H9 (cell line): ENCODE results near the gene EEF2K. TPM values are rescaled to one million over a fixed set of nuclear protein-coding genes. Genes with fewer than 3 reads are reported as not detected.
A peak's percentile ranks its signal among the peaks of the same experiment; 100 is the strongest.

ENCODE experiments used
- DNase-seq: peaks from one replicate; pipeline ENCODE4 v3.0.0-alpha.2; 2017
- H2AFZ ChIP-seq: one replicate; pipeline ENCODE4 v1.6.1; 2013; ENCODE audit warnings: mild to moderate bottlenecking, low read length, control low read depth, moderate library complexity
- H2AK5ac ChIP-seq: 2 replicates; pipeline ENCODE4 v1.6.1; 2013; ENCODE audit warnings: low read length, control low read depth, mixed read lengths; ENCODE audit not compliant: insufficient read length
- H2BK120ac ChIP-seq: one replicate; pipeline ENCODE4 v1.6.1; 2013; ENCODE audit warnings: low read depth, mild to moderate bottlenecking, low read length, control low read depth, inconsistent platforms; ENCODE audit not compliant: poor library complexity, severe bottlenecking
- H2BK12ac ChIP-seq: 2 replicates; pipeline ENCODE4 v1.6.1; 2013; ENCODE audit warnings: low read length, control low read depth, mixed read lengths, low read depth; ENCODE audit not compliant: insufficient read length
- H2BK15ac ChIP-seq: 2 replicates; pipeline ENCODE4 v1.6.1; 2013; ENCODE audit warnings: low read depth, low read length, control low read depth
- H2BK20ac ChIP-seq: one replicate; pipeline ENCODE4 v1.6.1; 2013; ENCODE audit warnings: low read depth, mild to moderate bottlenecking, low read length, control low read depth, inconsistent platforms; ENCODE audit not compliant: poor library complexity, severe bottlenecking
- H2BK5ac ChIP-seq: 2 replicates; pipeline ENCODE4 v1.6.1; 2013; ENCODE audit warnings: low read length, control low read depth, mixed read lengths; ENCODE audit not compliant: insufficient read length
- H3K14ac ChIP-seq: 2 replicates; pipeline ENCODE4 v1.6.1; 2013; ENCODE audit warnings: low read length, control low read depth; ENCODE audit not compliant: insufficient read depth
- H3K18ac ChIP-seq: 2 replicates; pipeline ENCODE4 v1.6.1; 2013; ENCODE audit warnings: low read depth, mild to moderate bottlenecking, mixed read lengths, low read length, control low read depth; ENCODE audit not compliant: insufficient read length
- H3K23ac ChIP-seq: 2 replicates; pipeline ENCODE4 v1.6.1; 2013; ENCODE audit warnings: low read length, control low read depth, mixed read lengths, low read depth; ENCODE audit not compliant: insufficient read length
- H3K23me2 ChIP-seq: 2 replicates; pipeline ENCODE4 v1.6.1; 2013; ENCODE audit warnings: low read depth, mild to moderate bottlenecking, mixed read lengths, low read length, control low read depth; ENCODE audit not compliant: insufficient read length, poor library complexity, severe bottlenecking
- H3K27ac ChIP-seq: 2 replicates; pipeline ENCODE4 v1.5.1; 2013; ENCODE audit warnings: low read length, control low read depth, mixed read lengths, low read depth; ENCODE audit not compliant: insufficient read length
- H3K27me3 ChIP-seq: 2 replicates; pipeline ENCODE4 v1.6.1; 2013; ENCODE audit warnings: low read length, control low read depth, inconsistent platforms; ENCODE audit not compliant: insufficient read depth
- H3K4ac ChIP-seq: 2 replicates; pipeline ENCODE4 v1.6.1; 2013; ENCODE audit warnings: low read depth, mild to moderate bottlenecking, control low read depth, inconsistent platforms, low read length, moderate library complexity
- H3K4me1 ChIP-seq: 2 replicates; pipeline ENCODE4 v1.6.1; 2013; ENCODE audit warnings: low read length, control low read depth, inconsistent platforms; ENCODE audit not compliant: insufficient read depth
- H3K4me2 ChIP-seq: 2 replicates; pipeline ENCODE4 v1.6.1; 2013; ENCODE audit warnings: low read length, control low read depth, mixed read lengths; ENCODE audit not compliant: insufficient read length, insufficient read depth
- H3K56ac ChIP-seq: 2 replicates; pipeline ENCODE4 v1.6.1; 2013; ENCODE audit warnings: low read depth, mild to moderate bottlenecking, mixed read lengths, low read length, control low read depth; ENCODE audit not compliant: insufficient read length
- H3K79me1 ChIP-seq: 2 replicates; pipeline ENCODE4 v1.6.1; 2013; ENCODE audit warnings: low read depth, mild to moderate bottlenecking, moderate library complexity, low read length, control low read depth, inconsistent platforms; ENCODE audit not compliant: insufficient read depth, poor library complexity, severe bottlenecking
- H3K79me2 ChIP-seq: 2 replicates; pipeline ENCODE4 v1.6.1; 2013; ENCODE audit warnings: low read length, control low read depth, inconsistent platforms; ENCODE audit not compliant: insufficient read depth
- H3K9ac ChIP-seq: 2 replicates; pipeline ENCODE4 v1.6.1; 2013; ENCODE audit warnings: low read length, control low read depth, mixed read lengths; ENCODE audit not compliant: insufficient read length; ENCODE audit errors: extremely low read depth
- H3K9me3 ChIP-seq: one replicate; pipeline ENCODE4 v1.6.1; 2013; ENCODE audit warnings: low read depth, low read length, inconsistent platforms; ENCODE audit not compliant: control insufficient read depth
- H3T11ph ChIP-seq: one replicate; pipeline ENCODE4 v1.6.1; 2013; ENCODE audit warnings: mild to moderate bottlenecking, low read length, control low read depth, inconsistent platforms
- H4K20me1 ChIP-seq: one replicate; pipeline ENCODE4 v1.6.1; 2013; ENCODE audit not compliant: control insufficient read depth, insufficient read length, insufficient read depth
- H4K5ac ChIP-seq: 2 replicates; pipeline ENCODE4 v1.6.1; 2013; ENCODE audit warnings: low read depth, mild to moderate bottlenecking, mixed read lengths, low read length, control low read depth; ENCODE audit not compliant: insufficient read length
- H4K8ac ChIP-seq: replicated peaks from 2 replicates; pipeline ENCODE4 v1.6.1; 2013; ENCODE audit warnings: low read length, control low read depth, mixed read lengths, low read depth; ENCODE audit not compliant: insufficient read length
- H4K91ac ChIP-seq: 2 replicates; pipeline ENCODE4 v1.6.1; 2013; ENCODE audit warnings: low read depth, mild to moderate bottlenecking, moderate library complexity, mixed read lengths, low read length, control low read depth; ENCODE audit not compliant: insufficient read length
- H3K27ac Mint-ChIP-seq, 3 experiments: 2 replicates in 2 of 3; 3 replicates in 1 of 3; pipeline ENCODE4 v1.8.0; 2020 to 2021; ENCODE audit warnings: mixed read lengths in 3 of 3, mild to moderate bottlenecking in 1 of 3, moderate library complexity in 1 of 3
- H3K27me3 Mint-ChIP-seq: 2 replicates; pipeline ENCODE4 v1.8.0; 2021; ENCODE audit warnings: low read depth, mild to moderate bottlenecking, moderate library complexity, mixed read lengths
- H3K36me3 Mint-ChIP-seq, 3 experiments: 2 replicates in 2 of 3; 3 replicates in 1 of 3; pipeline ENCODE4 v1.8.0; 2020 to 2021; ENCODE audit warnings: low read depth in 3 of 3, mixed read lengths in 3 of 3; ENCODE audit not compliant: insufficient read depth in 1 of 3
- H3K4me1 Mint-ChIP-seq, 2 experiments: 2 replicates each; pipeline ENCODE4 v1.8.0; 2020; ENCODE audit warnings: mixed read lengths in 2 of 2
- H3K4me3 Mint-ChIP-seq, 2 experiments: 2 replicates in 1 of 2; 3 replicates in 1 of 2; pipeline ENCODE4 v1.8.0; 2020 to 2021; ENCODE audit warnings: mild to moderate bottlenecking in 2 of 2, mixed read lengths in 2 of 2, moderate library complexity in 1 of 2
- H3K9me3 Mint-ChIP-seq, 2 experiments: 2 replicates in 1 of 2; 3 replicates in 1 of 2; pipeline ENCODE4 v1.8.0; 2020; ENCODE audit warnings: mild to moderate bottlenecking in 2 of 2, mixed read lengths in 2 of 2, moderate library complexity in 1 of 2
- CTCF ChIP-seq: fragments of 200-600 bp; sonication (generic); conservative IDR thresholded peaks from 3 replicates; pipeline ENCODE4 v1.8.0; 2021; ENCODE audit warnings: antibody characterized with exemption, mild to moderate bottlenecking
- WGBS: extraction: QIAGEN DNeasy Blood & Tissue Kit; methylation state at CpG from one replicate; pipeline ENCODE4 v1.1.7; 2013; ENCODE audit warnings: missing lambda C conversion rate, low lambda C conversion rate, mixed read lengths; ENCODE audit not compliant: insufficient read length; ENCODE audit errors: extremely low coverage; 5-methylcytosine and 5-hydroxymethylcytosine counted together
- total RNA-seq: library from RNA; stranded (reverse); gene quantifications from 2 replicates; pipeline ENCODE4 v1.2.1, GENCODE V29; 2021

The EEF2K gene
- total RNA-seq, 1 experiment from 2014 or later = 20.7 TPM

- WGBS = no CpG with 5 or more reads among the region's 39 CpGs
- H2BK20ac ChIP-seq = no peak overlapping the region
Observed at GRCh38 chr16:22297871-22298733, 92.0 kb downstream of the EEF2K start.

More at GRCh38 chr16:22297871-22298733, 92.0 kb downstream of the EEF2K start:
- peaks cover 17 to 31% (median 19%) of the 10 kb centered on the region in 3 experiments for H3K36me3 Mint-ChIP-seq
- no peak overlapping the region for H3T11ph ChIP-seq
- peak overlapping the region; percentile 65 for H3K18ac ChIP-seq
- H4K5ac ChIP-seq = no peak overlapping the region
- peak overlapping the region; percentile 96 for H3K4me2 ChIP-seq
- peak overlapping the region; percentile 90 to 96 (median 95); a peak in 6 of 7 replicates for H3K27ac Mint-ChIP-seq
- H2BK15ac ChIP-seq = no peak overlapping the region
- no peak overlapping the region for H4K91ac ChIP-seq
- H3K27ac ChIP-seq = no peak overlapping the region
- H3K23me2 ChIP-seq = peaks cover 5% of the 10 kb centered on the region
- no peak overlapping the region for H2BK12ac ChIP-seq
- peak overlapping the region; percentile 92 to 96 for H3K4me3 Mint-ChIP-seq
- H3K79me2 ChIP-seq = peaks cover 13% of the 10 kb centered on the region; the same call in 1 of the 2 replicates
- no peaks in the 10 kb centered on the region for H3K27me3 ChIP-seq
- H4K8ac ChIP-seq = no peak overlapping the region
- no peaks in the 10 kb centered on the region for H3K9me3 Mint-ChIP-seq
- H4K20me1 ChIP-seq = no peaks in the 10 kb centered on the region
- no peak overlapping the region for H3K56ac ChIP-seq
- peak overlapping the region; percentile 86; the same call in 1 of the 2 replicates for H3K14ac ChIP-seq
- no peaks in the 10 kb centered on the region for H3K9me3 ChIP-seq
- no peak overlapping the region for H2AK5ac ChIP-seq
- no peaks in the 10 kb centered on the region for H3K4me1 ChIP-seq
- peaks cover 3% of the 10 kb centered on the region for H3K79me1 ChIP-seq
- no peak overlapping the region for H3K4ac ChIP-seq
- H3K9ac ChIP-seq = peak overlapping the region; percentile 81
- DNase-seq = peak; percentile 65
- H2BK120ac ChIP-seq = no peak overlapping the region
- no peak overlapping the region for H2AFZ ChIP-seq
- H2BK5ac ChIP-seq = no peak overlapping the region
- H3K4me1 Mint-ChIP-seq = peaks cover 16 to 21% of the 10 kb centered on the region in 2 experiments
- peaks cover 2% of the 10 kb centered on the region; the same call in 1 of the 2 replicates for H3K27me3 Mint-ChIP-seq
- TF ChIP-seq CTCF = no peak
- H3K23ac ChIP-seq = no peak overlapping the region
